GM12873 (cell line): Measurements from ENCODE around the gene PPFIA4.

Source experiments
- CTCF ChIP-seq: IDR thresholded peaks from 2 replicates; pipeline ENCODE4 v1.5.1; 2012; ENCODE audit warnings: low read depth, mild to moderate bottlenecking, moderate library complexity, low read length, control low read depth; ENCODE audit not compliant: insufficient read depth; ENCODE audit errors: missing control alignments

Gene PPFIA4

DNA sequence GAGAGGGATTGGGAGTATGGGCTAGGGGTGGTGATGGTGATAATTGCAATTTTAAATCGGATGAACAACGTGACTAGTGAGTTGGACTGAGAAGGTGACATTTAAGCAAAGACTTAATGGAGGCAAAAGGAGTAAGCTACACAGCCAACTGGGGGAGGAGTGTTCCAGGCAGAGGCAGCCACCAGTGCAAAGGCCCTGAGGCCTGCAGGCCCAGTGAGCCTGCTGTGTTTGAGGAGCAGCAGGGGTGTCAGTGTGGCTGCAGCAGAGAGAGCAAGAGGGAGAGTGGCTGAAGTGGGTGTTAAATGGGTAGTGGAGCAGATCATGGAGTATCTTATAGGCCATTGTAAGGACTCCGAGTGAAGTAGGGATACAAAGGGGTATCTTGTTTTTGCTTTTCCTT lies 40.7 kb downstream of the PPFIA4 start:
- no peak for TF ChIP-seq CTCF

DNA sequence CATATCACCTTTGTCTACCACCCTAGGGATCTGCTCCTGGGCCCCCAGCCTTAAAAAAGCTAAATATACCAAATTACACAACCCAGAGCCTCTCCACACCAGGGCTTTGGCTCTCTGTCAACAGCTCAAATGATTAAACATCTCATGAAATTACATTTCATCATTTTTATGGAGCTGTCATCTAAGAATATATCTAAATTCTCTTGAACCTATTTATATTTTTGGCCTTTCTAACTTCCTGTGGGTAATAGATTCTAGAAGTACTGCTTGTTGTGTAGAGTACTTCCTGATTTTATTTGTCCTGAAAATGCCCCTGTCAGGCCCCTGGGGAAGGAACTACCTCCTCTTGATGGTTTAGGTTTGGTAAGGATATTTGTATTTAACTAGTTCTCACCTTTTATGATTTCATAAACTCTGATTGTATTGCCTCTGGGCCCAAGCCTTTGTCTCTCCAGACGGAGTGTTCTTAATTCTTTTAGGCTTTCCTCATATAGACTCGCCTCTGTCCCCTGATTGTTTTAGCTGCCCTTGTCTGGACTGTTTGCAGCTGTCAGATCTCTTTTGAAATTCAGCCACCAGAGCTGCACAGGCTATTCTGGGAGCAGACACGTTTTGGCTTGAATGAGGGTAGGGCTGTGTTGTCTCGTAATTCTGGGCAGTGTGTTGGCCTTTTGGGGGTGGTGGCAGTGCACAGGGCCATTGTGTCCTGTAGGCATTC lies 42.9 kb downstream of the PPFIA4 start:
- no peak for TF ChIP-seq CTCF

DNA sequence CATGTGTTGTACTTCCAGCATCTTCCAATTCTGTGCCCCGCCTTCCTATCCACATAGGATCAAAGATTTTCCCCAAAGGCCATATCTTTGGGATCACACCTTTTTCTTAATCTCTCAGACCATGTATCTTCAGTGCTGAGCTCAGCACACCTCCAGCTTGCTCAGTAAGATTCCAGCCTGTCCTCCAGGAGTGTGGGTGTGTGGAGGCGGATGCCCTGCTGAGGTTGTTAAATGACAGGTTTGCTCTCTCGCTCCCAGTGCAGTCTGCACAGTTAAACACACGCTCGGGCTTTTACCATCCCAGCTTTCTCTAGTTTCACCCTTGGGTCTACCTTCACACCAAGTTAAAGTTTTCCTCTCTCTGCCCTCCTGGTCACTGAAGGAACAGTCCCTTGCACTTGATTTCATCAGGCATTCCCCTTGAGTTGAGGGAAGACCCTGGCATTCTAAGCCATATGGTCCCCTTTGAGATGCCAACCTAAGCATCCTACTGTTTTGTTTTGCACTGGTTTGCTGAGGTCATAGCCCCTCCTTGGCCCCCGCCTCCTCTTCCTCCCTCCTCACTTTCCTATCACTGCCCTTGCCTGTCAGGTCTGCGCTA lies 45.8 kb downstream of the PPFIA4 start:
- no peak for TF ChIP-seq CTCF

GRCh38 chr1:203072911-203073310 lies 46.6 kb downstream of the PPFIA4 start:
- no peak for TF ChIP-seq CTCF

GRCh38 chr1:203073469-203073868 lies 47.2 kb downstream of the PPFIA4 start:
- no peak for TF ChIP-seq CTCF

- no peak for TF ChIP-seq CTCF
Measured at GRCh38 chr1:203074610-203075009, 48.3 kb downstream of the PPFIA4 start.

DNA sequence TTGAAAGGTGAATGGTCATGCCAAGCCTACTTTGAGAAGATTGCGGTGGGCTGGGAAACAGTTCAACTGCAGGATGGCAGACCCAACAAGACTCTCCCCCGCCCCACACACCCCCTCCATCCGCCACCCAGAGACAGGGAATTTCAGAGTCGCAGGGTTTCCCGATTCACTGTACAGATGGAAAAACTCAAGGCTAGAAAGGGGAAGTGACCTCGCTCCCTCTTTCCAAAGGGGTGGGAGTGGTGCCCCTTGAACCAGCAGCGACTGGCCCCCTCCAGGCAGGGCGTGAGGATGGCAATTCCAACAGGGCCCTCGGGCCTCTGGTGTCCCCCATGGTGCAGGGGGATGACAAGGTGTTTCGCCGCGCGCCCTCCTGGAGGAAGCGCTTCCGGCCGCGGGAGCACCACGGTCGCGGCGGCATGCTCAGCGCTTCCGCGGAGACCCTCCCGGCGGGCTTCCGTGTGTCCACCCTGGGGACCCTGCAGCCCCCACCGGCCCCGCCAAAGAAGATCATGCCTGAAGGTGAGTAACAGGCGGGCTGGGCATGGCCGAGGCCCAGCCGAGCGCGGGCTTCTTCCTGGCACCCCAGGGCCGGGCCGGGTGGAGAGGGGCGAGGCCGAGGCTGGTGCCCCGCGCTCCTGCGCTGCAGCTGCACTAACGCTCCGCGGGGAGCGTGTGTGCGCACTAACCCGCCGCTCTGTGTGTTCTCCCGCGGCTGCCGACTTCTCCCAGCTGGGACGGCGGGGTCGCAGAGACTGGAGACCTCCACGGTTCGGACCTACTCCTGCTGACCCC lies 49.1 kb downstream of the PPFIA4 start:
- no peak for TF ChIP-seq CTCF
